Measurements from ENCODE around the gene TPGS2.
"Not testable (repeated sequence)": the region's sequence is repeated elsewhere in the genome, so short reads cannot be mapped to it uniquely, and the experiment has no call there.

The TPGS2 gene

DNA sequence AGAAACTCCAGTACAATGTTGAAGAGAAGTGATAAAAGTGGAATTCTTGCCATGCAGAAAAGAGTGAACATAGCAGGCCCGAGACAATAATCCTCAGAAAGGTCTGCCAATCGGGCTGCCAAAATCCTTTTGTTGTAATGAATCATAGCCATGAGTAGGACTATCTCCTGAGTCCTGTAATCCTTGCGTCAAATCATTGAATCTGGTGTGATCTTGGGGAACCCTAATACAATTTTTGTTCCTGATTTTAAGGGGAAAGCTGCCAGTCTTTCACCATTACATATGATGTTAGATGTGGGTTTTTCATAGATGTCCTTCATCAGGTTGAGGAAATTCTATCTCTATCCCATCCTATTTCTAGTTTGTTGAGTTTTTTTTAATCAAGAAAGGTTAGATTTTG is 2.2 kb downstream of the TPGS2 start:
- no peak for DNase-seq

DNA sequence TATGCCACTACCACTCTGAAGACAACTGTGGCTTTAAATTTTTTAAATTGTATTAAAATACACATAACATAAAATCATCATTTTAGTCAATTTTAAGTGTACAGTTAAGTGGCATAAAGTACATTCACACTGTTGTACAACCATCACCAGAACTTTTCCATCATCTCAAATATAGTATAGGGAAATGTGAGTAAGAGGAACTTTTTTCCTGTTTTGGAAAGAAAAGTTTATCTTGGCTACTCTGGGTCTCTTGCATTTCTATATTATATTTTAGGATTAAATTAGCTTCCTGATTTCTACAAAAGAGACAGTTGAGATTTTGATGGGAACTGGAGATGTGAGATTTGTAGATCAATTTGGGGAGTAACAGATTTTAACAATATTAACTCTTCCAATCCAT is 3.3 kb downstream of the TPGS2 start:
- no peak for DNase-seq

DNA sequence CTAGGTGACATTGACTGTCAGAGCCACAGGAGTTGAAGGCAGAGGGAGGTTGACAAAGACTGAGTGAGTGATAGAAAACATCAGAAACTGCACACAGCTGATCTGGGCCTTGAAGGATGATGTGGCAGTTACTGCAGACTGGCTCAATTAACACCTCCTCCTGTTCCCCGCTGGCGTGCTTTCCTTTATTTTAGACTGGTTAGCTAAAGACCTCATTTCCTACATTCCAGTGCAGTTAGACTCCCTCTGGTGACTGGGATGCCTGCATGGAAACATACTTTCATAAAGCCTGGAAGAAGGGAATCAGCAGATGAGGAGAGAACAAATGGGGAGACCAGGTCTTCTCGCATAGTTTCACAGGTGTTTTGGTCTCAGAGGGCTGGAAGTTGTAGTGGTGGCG is 7.1 kb downstream of the TPGS2 start:
- DNase-seq, result no peak

DNA sequence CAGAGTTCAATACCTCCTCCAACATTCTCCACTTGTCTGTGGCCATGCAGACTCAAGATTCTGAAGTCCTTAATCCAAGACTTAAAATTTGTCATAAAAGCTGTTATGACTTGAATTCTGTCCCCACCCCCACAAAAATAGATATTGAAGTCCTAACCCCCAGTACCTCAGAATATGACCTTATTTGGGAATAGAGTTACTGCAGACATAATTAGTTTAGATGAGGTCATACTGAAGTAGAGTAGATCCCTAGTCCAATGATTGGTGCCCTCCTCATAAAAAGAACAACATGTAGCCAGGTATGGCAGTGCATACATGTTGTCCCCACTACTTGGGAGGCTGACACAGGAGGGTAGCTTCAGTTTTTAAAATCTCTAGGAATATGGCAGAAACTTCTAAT is 9.2 kb downstream of the TPGS2 start:
- no peak for DNase-seq

DNA sequence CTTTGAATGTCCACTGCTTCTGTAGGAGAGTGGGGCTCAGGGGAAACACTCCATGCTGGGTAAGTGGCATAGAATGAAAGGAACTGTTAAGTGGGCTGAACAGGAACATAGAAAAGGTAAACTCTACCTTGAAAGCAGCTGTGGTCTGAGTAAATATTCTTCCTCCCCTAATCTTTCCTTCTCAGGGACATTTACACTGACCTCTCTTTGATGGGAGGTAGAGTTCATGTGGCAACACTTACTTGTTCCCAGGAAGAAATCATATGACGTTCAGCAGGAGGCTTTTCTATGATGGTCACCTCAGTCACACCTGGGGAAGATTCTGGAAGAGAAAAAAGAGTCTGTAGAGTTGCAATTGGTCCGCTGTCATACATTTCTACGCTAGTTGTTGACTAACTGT is 10.2 kb downstream of the TPGS2 start:
- DNase-seq, result no peak

DNA sequence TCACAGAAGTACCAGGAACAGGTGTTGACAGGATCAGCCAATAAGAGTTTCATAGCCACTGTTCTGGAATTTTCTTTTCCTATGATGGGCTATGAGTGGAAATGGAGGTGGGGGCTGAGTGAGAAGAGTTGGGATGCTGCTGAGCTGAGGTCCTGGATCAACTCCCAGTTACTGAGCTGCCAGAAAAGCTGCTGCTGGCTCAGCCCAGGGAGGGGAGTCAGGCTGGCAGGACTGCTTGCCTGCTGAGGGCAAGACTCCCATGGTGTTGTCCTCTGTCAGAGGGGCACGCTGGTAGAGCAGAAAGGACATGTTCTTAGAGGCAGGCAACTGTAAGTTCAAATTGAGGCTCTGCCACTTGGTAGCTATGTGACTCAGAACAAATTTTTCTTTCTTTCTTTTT is 11.8 kb downstream of the TPGS2 start:
- DNase-seq, result no peak

DNA sequence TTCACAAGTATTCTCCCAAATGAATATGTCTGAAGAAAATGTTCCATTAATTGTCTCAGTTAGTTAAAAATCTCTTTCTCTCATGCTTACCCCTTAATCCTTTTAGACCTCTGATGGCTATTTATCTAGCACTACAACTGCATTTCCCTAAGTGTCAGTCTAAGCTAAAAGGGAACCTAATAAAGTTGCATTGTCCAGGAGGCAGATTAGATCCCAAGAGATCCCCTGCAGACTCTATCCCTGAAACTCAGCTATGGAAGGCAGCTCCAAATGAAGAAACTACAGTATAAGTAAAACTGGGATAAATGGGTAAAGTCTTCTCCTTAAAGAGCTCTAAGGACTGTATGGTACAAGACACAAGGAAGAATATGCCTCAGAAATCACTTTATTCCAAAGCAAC is 12.7 kb downstream of the TPGS2 start:
- not testable (repeated sequence) for DNase-seq

DNA sequence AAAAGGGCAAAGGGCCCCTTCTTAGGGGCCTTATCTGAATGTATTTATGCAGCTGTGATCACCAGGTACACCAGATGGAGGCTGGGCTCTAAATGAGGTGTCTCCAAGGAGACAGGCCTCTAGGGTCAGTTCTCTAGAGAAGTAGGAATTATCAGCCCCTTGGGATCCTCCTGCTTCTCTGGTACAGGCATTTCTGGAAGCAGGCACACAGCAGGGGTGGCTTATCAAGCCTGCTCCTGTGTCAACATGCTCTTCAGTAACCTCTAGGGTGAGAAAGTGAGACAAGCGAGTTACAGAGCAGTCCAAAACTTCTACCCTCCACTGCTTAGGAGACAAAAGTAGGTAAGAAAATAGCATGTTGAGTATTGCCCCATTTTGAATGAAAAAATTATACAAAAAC is 13.8 kb downstream of the TPGS2 start:
- DNase-seq, result no peak

DNA sequence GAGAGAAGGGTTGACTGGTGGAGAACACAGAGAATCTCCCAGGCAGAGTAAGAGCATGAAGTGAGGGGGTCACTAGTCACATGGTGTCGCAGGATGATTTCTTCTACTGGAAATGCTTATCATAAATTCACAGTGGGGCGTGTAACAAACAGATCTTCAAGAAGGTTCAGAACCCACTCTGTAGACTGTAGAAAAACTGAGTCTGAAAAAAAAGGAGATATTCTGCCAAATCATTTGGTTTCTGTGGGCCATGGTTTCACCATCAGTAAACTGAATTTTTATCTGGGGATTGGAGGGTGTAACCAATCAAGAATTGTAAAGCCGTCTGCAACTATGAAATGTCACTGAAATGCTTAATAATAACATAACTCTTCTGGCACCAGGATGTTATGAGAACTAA is 15.0 kb downstream of the TPGS2 start:
- DNase-seq, result no peak

DNA sequence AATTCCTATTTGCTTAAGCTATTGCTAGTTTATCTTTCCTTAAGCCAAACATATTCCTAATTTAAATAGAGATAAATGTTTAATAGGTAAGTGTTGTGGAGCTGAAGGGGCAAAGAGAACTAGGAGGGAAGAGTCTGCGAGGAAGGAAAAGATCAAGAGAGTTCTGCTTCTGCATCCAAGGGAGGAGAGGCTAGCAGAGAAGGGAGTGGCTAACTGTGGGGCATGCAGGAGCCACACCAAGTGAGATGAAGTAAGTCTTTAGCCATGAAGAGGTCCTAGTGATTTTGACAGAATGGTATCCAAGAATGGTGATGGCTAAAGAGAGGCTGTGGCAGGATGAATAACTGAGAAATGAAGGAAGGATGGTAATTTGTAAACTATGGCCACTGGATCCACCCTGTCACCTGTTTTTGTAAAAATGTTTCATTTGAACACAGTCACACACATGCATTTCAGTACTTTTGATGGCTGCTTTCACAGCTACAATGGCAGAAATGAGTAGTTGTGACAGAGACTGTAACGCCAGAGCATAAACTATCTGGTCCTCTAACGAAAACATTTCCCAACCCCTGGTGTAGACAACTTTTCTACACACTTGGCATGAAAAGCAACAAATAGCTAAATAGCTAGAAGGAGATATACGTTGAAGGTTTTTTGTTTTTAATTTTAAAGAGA is 15.6 kb downstream of the TPGS2 start:
- DNase-seq, result no peak

DNA sequence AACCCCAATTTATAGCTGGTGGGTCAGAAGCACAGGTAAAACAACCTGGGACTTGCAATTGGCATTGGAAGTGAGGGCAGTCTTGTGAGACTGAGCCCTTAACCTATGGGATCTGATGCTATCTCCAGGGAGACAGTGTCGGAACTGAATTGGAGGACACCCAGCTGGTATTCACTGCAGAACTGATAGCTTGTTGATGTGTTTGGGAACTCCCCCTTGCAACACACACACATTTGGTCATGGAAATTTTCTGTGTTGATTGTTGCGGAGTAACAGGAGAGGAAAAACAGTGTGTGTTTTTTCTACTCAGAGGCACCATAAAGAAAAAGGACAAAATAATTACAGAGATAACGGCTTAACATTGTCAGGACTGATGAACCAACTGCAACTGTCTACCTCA is 16.1 kb downstream of the TPGS2 start:
- no peak for DNase-seq

DNA sequence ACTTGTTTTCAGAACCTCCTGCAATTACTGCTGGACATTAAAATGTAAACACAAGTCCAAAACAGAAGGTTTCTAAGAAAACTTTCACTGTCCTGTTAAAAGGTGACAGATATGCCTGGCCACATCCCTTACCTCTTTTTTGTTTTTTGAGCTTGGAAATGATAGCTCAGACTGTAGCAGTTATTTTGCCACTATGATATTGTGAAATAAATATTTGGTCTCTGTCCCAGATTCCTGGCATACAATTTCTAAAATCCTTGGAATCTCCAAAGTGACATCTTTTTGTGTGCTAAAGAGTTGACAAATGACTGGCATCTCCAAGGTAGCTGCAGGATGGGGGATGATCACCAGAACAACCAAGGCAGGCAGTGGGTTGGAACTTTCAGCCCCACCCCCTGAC is 16.8 kb downstream of the TPGS2 start:
- DNase-seq, result no peak

DNA sequence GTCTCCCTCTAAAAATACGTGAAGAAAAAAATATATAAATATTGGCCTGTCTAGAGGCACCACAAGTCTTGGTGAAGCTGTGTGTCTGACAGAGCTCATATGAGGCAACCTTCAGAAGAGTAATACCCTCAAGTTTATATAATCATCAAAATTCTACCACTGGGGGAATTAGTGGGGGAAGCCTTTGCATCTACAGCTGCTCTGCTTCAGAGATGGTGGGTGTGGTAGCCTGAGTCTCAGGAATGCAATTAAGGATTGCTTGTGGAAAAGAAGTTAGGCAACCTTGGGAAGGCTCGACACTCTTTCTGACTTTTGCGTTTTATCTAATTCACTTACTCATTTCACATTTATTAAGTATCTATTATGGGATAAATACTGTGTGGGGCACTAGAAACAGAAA is 17.4 kb downstream of the TPGS2 start:
- DNase-seq, result no peak

DNA sequence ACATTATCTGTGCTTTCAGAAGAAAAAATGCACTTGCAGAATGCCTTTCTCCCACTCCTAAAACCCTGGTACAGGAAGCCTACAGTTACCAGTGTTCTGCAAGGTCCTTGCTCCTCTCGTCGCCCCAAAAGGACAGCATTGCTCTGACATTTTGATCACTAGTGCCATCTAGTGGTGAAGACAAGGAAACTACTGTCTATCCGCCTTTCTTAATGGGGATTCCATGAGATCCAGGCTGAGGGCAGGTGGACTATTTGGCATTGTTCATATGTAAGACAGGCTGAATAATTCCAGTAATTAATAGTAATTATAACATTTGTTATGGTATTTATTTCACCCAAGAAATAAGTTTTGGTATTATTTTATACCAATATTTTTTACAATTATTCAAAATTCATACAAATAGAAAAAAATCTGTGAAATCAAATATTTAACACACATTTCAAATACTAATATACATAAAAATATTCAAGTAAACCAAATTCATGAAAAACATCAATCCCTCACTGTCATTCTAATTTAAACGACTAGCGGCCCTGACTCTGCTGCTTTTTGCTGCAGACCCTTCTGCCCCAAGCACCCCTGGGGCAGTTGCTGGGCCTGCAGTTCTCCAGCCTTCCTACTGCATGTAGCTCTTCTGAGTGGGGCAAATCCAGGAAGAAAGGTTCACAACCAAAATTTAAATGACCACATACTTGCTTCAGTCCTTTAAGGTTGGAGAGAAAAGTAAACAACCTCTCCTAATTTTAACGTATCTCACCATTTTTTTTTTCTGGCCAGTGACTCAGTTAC is 19.0 kb downstream of the TPGS2 start:
- DNase-seq, result no peak

DNA sequence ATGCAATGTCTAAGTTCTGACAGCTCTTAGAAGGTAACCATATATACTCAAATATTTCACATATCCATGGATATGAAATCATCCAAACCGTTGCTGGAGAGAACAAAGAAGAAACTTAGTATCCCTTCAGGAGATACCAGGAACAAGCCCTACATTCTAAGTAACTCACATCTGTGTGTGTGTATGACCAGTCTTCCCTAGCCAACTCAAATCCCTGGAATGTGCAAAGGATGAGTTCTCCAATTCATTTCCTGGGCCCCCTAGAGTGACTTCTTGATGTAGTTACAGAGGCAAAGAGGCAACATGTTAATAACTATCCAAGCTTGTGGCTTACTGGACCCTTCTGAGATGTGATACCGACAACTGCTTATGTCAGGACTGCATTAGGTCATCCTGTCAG is 20.1 kb downstream of the TPGS2 start:
- DNase-seq, result no peak

DNA sequence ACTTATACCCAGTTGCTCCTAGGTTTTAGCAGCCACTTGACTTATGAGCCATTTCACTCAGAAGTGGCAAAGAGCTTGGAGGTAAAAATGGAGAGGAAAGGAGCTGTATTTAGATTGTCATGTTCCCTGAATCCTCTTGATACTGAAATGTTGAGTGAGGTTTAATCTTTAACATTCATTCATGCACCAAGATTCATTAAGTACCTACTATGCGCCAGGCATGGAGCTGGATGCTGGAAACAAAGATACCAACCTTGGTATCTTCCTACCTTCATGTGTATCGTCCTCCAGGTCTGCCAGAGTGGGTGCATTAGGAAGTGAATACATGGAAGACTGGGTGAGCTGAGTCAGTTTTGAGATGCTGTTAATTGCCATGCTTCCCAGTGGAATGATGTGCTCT is 23.7 kb downstream of the TPGS2 start:
- no peak for DNase-seq

DNA sequence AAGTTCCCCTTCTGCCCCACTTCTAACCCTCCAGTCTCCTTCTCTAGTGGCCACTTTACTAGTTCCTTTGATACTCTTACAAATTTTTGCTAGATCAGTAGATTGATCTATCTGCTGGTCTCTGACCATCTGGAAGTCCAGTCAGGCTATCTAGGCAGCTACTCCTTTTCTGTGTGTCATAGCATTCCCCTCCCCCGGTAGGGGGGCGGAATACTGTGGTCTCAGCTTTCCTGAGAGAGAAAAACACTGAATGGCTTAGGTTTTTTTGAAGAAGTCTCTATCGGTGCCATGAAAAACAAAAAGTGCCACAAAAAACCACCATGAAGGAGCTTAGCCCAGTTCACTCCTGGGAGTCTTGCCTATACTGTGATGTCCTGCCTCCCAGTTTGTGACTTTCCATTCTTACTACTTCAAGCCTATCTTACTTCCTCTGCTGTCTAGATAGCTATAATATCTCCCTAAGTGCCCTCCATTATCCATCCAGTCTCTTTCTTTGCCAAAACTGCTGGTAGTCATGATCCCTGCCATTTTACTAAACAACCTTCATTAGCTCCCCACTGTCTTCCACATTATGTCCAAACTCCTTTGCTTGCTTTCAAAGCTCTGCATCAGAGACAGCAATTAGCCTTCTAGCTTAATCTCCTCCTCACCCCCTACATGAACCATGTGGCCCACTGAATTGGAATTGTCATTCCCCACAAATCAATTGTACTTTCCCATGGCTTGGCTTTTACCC is 29.9 kb downstream of the TPGS2 start:
- no peak for DNase-seq

DNA sequence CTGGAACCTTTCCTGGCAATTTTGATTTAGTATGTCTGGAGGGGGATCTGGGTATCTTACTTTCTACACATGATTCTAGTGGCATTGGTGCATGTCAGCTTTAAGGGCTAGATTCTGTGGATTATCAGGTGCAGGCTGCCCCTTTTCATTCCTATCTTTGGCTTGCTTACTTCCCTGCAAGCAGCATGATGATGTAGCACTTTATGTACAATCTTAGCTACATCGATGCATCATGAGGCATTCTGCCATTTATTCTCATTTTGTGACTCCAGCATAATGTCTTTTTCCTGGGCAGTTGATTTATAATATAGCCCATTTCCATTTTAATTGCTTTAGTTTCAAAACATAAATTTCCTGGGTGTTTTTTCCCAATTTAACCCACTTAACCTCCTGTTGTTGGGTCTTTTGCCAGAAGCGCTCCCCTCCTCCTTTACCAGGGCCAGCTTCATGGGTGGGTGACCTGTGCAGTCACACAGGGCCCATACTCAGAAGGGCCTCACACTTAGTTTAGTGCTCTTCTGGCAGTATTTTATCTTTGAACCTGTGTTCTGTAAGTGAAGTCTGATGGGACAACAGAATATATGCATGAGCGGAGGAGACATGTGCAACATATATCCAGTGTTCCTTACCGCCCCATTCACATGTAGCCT is 36.0 kb downstream of the TPGS2 start:
- DNase-seq, result no peak

DNA sequence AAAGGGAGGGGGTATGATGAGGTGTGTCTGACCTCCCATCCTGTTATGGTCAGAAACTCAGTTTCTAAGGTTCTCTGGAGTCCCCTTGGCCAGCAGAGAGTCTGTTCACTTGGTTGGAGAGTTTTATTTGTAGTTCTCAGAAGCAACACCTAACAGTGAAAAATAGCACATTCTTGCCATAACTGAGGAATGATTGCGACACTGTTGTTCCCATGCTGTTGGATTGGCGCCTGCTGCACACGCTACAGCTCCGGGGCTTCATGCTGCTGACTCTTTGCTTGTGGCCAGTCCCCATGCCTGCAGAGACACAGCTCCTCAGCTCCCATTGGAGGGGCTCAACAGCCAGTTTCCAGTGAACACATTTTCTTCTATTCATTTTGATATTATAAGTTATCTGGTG is 42.1 kb downstream of the TPGS2 start:
- DNase-seq, result no peak

DNA sequence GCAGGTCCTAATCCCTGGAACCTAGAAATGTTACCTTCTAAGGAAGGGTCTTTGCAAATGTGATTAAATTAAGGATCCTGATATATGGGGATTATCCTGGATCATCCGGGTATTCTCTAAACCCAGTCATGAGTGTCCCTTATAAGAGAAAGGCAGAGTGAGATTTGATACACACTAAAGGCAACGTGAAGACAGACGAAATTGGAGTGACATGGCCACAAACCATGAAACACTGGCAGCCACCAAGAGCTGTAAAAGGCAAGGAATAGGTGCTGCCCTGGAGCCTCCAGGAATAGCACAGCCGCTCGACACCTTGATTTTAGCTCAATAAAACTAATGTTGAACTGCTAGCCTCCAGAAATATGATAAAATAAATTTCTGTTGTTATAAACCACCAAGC is 45.0 kb downstream of the TPGS2 start:
- DNase-seq, result no peak

DNA sequence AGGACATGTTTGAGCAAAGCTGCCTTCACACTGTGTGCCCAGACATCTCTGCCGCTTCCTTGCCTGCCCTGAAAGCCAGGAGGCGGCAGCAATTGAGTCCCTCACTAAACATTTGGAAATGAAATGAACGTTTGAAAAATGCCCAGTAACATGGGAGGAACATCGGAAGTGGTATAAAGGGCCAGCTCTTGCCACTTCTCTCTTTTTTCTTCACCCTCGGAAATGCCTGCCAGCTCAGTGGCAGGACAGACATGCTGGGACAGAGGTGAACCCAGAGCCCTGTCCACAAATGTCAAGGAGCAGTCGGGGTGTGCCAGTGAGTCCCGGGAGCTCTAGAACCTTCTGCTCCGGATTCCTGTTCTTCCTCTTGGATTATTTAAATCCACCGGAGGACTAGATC is 46.1 kb downstream of the TPGS2 start:
- no peak for DNase-seq

DNA sequence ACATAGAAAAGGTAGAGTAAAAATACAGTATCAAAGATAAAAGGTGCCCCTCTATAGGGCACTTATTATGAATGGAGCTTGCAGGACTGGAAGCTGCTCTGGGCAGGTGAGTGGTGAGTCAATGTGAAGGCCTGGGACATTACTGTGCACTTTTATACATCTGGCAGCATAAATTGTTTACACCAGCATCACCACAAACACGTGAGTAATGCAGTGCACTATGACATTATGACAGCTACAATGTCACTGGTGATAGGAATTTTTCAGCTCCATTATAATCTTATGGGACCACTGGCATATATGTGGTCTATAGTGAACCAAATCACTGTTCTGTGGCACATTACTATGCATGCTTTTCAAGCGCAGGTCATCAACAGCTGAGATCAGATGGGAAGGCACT is 48.1 kb downstream of the TPGS2 start:
- DNase-seq, result no peak

DNA sequence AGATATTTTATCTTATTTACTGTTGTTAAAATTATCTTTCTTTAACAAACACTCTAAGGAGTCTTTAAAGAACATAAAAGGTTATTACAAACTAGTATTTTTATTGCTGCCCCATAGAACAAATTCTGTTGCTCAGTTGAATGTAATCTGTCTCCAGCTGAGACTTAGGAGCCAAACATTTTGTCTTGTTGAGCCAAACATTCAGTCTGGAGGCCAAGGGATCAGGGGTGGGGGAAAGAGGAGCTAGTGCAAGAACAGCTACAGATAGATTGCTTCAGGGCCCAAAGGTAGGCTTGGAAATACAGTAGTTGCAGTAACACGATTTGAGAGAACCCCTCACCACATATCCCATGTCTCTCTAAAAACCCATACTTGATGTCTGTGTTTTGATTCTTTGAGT is 51.2 kb downstream of the TPGS2 start:
- no peak for DNase-seq

Measured in right kidney (tissue), 1 donor.